GM18858 (cell line): ENCODE results near the gene RERE.

Experiments
- ATAC-seq: cut with Tn5 transposase; IDR thresholded peaks from one replicate; pipeline ENCODE4 v1.9.1; 2021; ENCODE audit not compliant: unreplicated experiment

The RERE gene

GRCh38 chr1:8437347-8437746 lies 380.1 kb downstream of the RERE start:
- ATAC-seq: no peak

GRCh38 chr1:8435569-8436071 lies 381.8 kb downstream of the RERE start:
- ATAC-seq: no peak

- ATAC-seq: no peak
Observed at GRCh38 chr1:8434101-8434500, 383.3 kb downstream of the RERE start.

- no peak for ATAC-seq
Observed at GRCh38 chr1:8431784-8432183, 385.7 kb downstream of the RERE start.

GRCh38 chr1:8431019-8431418 lies 386.4 kb downstream of the RERE start:
- no peak for ATAC-seq

GRCh38 chr1:8430476-8430875 lies 387.0 kb downstream of the RERE start:
- ATAC-seq: no peak

GRCh38 chr1:8429549-8430110 lies 387.8 kb downstream of the RERE start:
- no peak for ATAC-seq

GRCh38 chr1:8428441-8428840 lies 389.0 kb downstream of the RERE start:
- ATAC-seq: no peak

- ATAC-seq: no peak
Observed at GRCh38 chr1:8427986-8428385, 389.5 kb downstream of the RERE start.

- ATAC-seq: peak; percentile 56
Observed at GRCh38 chr1:8427493-8427892, 389.9 kb downstream of the RERE start.

GRCh38 chr1:8426996-8427395 lies 390.4 kb downstream of the RERE start:
- ATAC-seq: no peak

- ATAC-seq: no peak
Observed at GRCh38 chr1:8425781-8426161, 391.7 kb downstream of the RERE start.

GRCh38 chr1:8425150-8425780 lies 392.2 kb downstream of the RERE start:
- ATAC-seq: no peak

- ATAC-seq: no peak
Observed at GRCh38 chr1:8424539-8425116, 392.8 kb downstream of the RERE start.

- ATAC-seq: no peak
Observed at GRCh38 chr1:8423692-8424538, 393.5 kb downstream of the RERE start.

GRCh38 chr1:8423269-8423691 lies 394.2 kb downstream of the RERE start:
- no peak for ATAC-seq

- ATAC-seq: no peak
Observed at GRCh38 chr1:8422510-8423268, 394.8 kb downstream of the RERE start.

GRCh38 chr1:8421721-8422120 lies 395.7 kb downstream of the RERE start:
- no peak for ATAC-seq

- ATAC-seq: no peak
Observed at GRCh38 chr1:8420318-8420717, 397.1 kb downstream of the RERE start.

GRCh38 chr1:8419861-8420260 lies 397.6 kb downstream of the RERE start:
- no peak for ATAC-seq

GRCh38 chr1:8419172-8419571 lies 398.3 kb downstream of the RERE start:
- no peak for ATAC-seq
